Central memory CD8-positive, alpha-beta T cell (primary cell): Measurements from ENCODE around the gene MFN2.
A peak's percentile ranks its signal among the peaks of the same experiment; 100 is the strongest.

ENCODE experiments used
- ATAC-seq: fragments of 150-1000 bp; cut with Tn5 transposase; replicated peaks from 2 replicates; pipeline ENCODE4 v1.10.0; 2022; ENCODE audit warnings: mild to moderate bottlenecking, moderate FRiP score, moderate number of reproducible peaks; ENCODE audit not compliant: poor library complexity, severe bottlenecking; ENCODE audit errors: extremely low read depth
- DNase-seq, 2 donors: peaks; one replicate each; pipeline ENCODE4 v3.0.0; 2021; ENCODE audit warnings: low spot score in 2 of 2
- H3K27ac Mint-ChIP-seq: one replicate; pipeline ENCODE4 v1.8.0; 2022; ENCODE audit warnings: low read depth, mild to moderate bottlenecking, moderate library complexity, mixed read lengths
- H3K27me3 Mint-ChIP-seq: one replicate; pipeline ENCODE4 v1.8.0; 2022; ENCODE audit warnings: mixed read lengths
- H3K36me3 Mint-ChIP-seq: one replicate; pipeline ENCODE4 v1.8.0; 2022; ENCODE audit warnings: mild to moderate bottlenecking, moderate library complexity, mixed read lengths; ENCODE audit not compliant: insufficient read depth
- H3K4me1 Mint-ChIP-seq: one replicate; pipeline ENCODE4 v1.8.0; 2022; ENCODE audit warnings: mixed read lengths
- H3K4me3 Mint-ChIP-seq: one replicate; pipeline ENCODE4 v1.8.0; 2022; ENCODE audit warnings: mild to moderate bottlenecking, moderate library complexity, mixed read lengths
- H3K9me3 Mint-ChIP-seq: one replicate; pipeline ENCODE4 v1.8.0; 2022; ENCODE audit warnings: mixed read lengths

The MFN2 gene

GRCh38 chr1:11967028-11967547 is 13.2 kb upstream of the MFN2 start:
- no peaks in the 10 kb centered on the region for H3K9me3 Mint-ChIP-seq
- no peak for ATAC-seq
- H3K36me3 Mint-ChIP-seq: peaks cover 8% of the 10 kb centered on the region
- no peak overlapping the region for H3K27ac Mint-ChIP-seq
- H3K4me1 Mint-ChIP-seq: no peaks in the 10 kb centered on the region
- DNase-seq: no peak
- H3K27me3 Mint-ChIP-seq: no peaks in the 10 kb centered on the region
- no peak overlapping the region for H3K4me3 Mint-ChIP-seq

GRCh38 chr1:11970441-11971185 is 9.6 kb upstream of the MFN2 start:
- Mint-ChIP-seq H3K4me3 (no peak overlapping the region), H3K27me3 (no peaks in the 10 kb centered on the region), H3K27ac (no peak overlapping the region), H3K36me3 (peaks cover 5% of the 10 kb centered on the region), H3K4me1 (no peaks in the 10 kb centered on the region), H3K9me3 (no peaks in the 10 kb centered on the region)
- ATAC-seq (no peak), DNase-seq (no peak)

- ATAC-seq (no peak), DNase-seq (no peak)
- H3K4me3 Mint-ChIP-seq: no peak overlapping the region
- H3K9me3 Mint-ChIP-seq: no peaks in the 10 kb centered on the region
- H3K36me3 Mint-ChIP-seq: peaks cover 19% of the 10 kb centered on the region
- H3K4me1 Mint-ChIP-seq: peaks cover 28% of the 10 kb centered on the region
- no peak overlapping the region for H3K27ac Mint-ChIP-seq
- H3K27me3 Mint-ChIP-seq: no peaks in the 10 kb centered on the region
Observed at GRCh38 chr1:11977625-11978024, 2.6 kb upstream of the MFN2 start.

- Mint-ChIP-seq H3K27ac (no peak overlapping the region), H3K27me3 (no peaks in the 10 kb centered on the region), H3K9me3 (no peaks in the 10 kb centered on the region), H3K4me3 (no peak overlapping the region), H3K4me1 (peaks cover 30% of the 10 kb centered on the region), H3K36me3 (peaks cover 24% of the 10 kb centered on the region)
- ATAC-seq (no peak), DNase-seq (no peak)
Observed at GRCh38 chr1:11978301-11978700, 1.9 kb upstream of the MFN2 start.

- H3K27me3 Mint-ChIP-seq: no peaks in the 10 kb centered on the region
- DNase-seq: no peak
- H3K9me3 Mint-ChIP-seq: no peaks in the 10 kb centered on the region
- H3K4me3 Mint-ChIP-seq: peak overlapping the region; percentile 92
- peak overlapping the region; percentile 98 for H3K27ac Mint-ChIP-seq
- peaks cover 40% of the 10 kb centered on the region for H3K4me1 Mint-ChIP-seq
- ATAC-seq: no peak
- H3K36me3 Mint-ChIP-seq: peaks cover 27% of the 10 kb centered on the region
Observed at GRCh38 chr1:11979028-11979850, 1.0 kb upstream of the MFN2 start.

- no peak for DNase-seq
- no peak for ATAC-seq
- Mint-ChIP-seq H3K4me3 (peak overlapping the region; percentile 92), H3K27me3 (no peaks in the 10 kb centered on the region), H3K27ac (peak overlapping the region; percentile 98), H3K4me1 (peaks cover 47% of the 10 kb centered on the region), H3K36me3 (peaks cover 31% of the 10 kb centered on the region), H3K9me3 (no peaks in the 10 kb centered on the region)
Observed at GRCh38 chr1:11980676-11980972, 380 bp downstream of the MFN2 start.

GRCh38 chr1:11981378-11982009 is 1.2 kb downstream of the MFN2 start:
- Mint-ChIP-seq H3K27me3 (no peaks in the 10 kb centered on the region), H3K27ac (peak overlapping the region; percentile 98), H3K9me3 (no peaks in the 10 kb centered on the region), H3K4me1 (peaks cover 54% of the 10 kb centered on the region), H3K4me3 (peak overlapping the region; percentile 92), H3K36me3 (peaks cover 35% of the 10 kb centered on the region)
- DNase-seq (no peak), ATAC-seq (no peak)

- no peak for DNase-seq
- peak overlapping the region; percentile 92 for H3K4me3 Mint-ChIP-seq
- H3K9me3 Mint-ChIP-seq: no peaks in the 10 kb centered on the region
- H3K36me3 Mint-ChIP-seq: peaks cover 35% of the 10 kb centered on the region
- no peak for ATAC-seq
- peak overlapping the region; percentile 98 for H3K27ac Mint-ChIP-seq
- H3K27me3 Mint-ChIP-seq: no peaks in the 10 kb centered on the region
- peaks cover 54% of the 10 kb centered on the region for H3K4me1 Mint-ChIP-seq
Observed at GRCh38 chr1:11982010-11982392, 1.8 kb downstream of the MFN2 start.

GRCh38 chr1:11984121-11984520 is 3.9 kb downstream of the MFN2 start:
- Mint-ChIP-seq H3K27ac (no peak overlapping the region), H3K4me1 (peaks cover 54% of the 10 kb centered on the region), H3K9me3 (no peaks in the 10 kb centered on the region), H3K36me3 (peaks cover 40% of the 10 kb centered on the region), H3K4me3 (no peak overlapping the region), H3K27me3 (no peaks in the 10 kb centered on the region)
- ATAC-seq: no peak
- no peak for DNase-seq

- Mint-ChIP-seq H3K27ac (no peak overlapping the region), H3K27me3 (no peaks in the 10 kb centered on the region), H3K9me3 (no peaks in the 10 kb centered on the region), H3K36me3 (peaks cover 44% of the 10 kb centered on the region), H3K4me1 (peaks cover 53% of the 10 kb centered on the region), H3K4me3 (no peak overlapping the region)
- no peak for DNase-seq
- no peak for ATAC-seq
Observed at GRCh38 chr1:11984576-11984975, 4.3 kb downstream of the MFN2 start.

GRCh38 chr1:11985171-11985570 is 4.9 kb downstream of the MFN2 start:
- Mint-ChIP-seq H3K4me3 (no peak overlapping the region), H3K36me3 (peaks cover 43% of the 10 kb centered on the region), H3K9me3 (no peaks in the 10 kb centered on the region), H3K27me3 (no peaks in the 10 kb centered on the region), H3K27ac (no peak overlapping the region), H3K4me1 (peaks cover 55% of the 10 kb centered on the region)
- ATAC-seq: no peak
- DNase-seq: no peak

- Mint-ChIP-seq H3K4me3 (no peak overlapping the region), H3K36me3 (peaks cover 44% of the 10 kb centered on the region), H3K27me3 (no peaks in the 10 kb centered on the region), H3K9me3 (no peaks in the 10 kb centered on the region), H3K4me1 (peaks cover 55% of the 10 kb centered on the region), H3K27ac (no peak overlapping the region)
- no peak for ATAC-seq
- no peak for DNase-seq
Observed at GRCh38 chr1:11985851-11986250, 5.6 kb downstream of the MFN2 start.
